ENCODE measurements around the gene HSPBP1. TPM values are rescaled to one million over a fixed set of nuclear protein-coding genes. Genes with fewer than 3 reads are reported as not detected.

HSPBP1 gene
- total and polyA plus RNA-seq, 9 of the 15 experiments (the other 6 are each of a cell fraction or from before 2014, with no cell fraction given) = 0.83 to 81.3 (median 21.8) TPM

DNA sequence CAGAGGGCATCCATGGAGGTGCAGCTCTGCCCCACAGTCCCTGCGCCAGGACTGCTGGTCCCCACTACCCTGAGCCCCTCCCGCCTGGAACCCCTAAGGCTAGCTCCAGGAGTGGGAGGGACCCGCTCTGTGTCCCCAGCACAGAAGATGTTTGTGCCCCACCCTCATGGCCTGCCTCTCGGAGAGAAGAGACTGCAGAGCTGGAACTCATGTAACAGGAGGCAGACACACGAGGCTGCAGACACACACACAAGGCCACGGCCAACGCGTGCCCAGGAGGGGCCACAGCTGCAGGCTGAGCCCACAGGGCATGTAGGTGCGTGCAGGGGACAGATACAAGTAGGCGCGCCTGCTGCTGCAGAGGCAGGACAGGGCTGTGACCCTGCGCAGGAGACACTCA lies 40.9 kb downstream of the HSPBP1 start:
- FAIRE-seq = no peak
- no peaks in the 10 kb centered on the region for H3K9me3 ChIP-seq (replicated peaks; ENCODE audit: control insufficient read depth, insufficient read depth, low read depth, low read length)
- H3K27me3 ChIP-seq (ENCODE audit: control insufficient read depth in 2 of 2, insufficient read depth in 2 of 2, low read length in 2 of 2) = no peaks in the 10 kb centered on the region
- no peaks in the 10 kb centered on the region for H3K79me2 ChIP-seq (ENCODE audit: control insufficient read depth, insufficient read depth, low read length)
- TF ChIP-seq RBFOX2 (IDR thresholded peaks at IDR 0.05; ENCODE audit: low read depth, low read length) (peak; percentile 18; the same call in 1 of the 2 replicates), ATF1 (CRISPR knock-in tag; IDR thresholded peaks at IDR 0.05) (no peak), ATF1 (tag; IDR thresholded peaks at IDR 0.05) (no peak), POLR2G (IDR thresholded peaks at IDR 0.05; ENCODE audit: low read depth, low read length) (peak; percentile 36; the same call in 1 of the 2 replicates)
- no peak overlapping the region for H2AFZ ChIP-seq (ENCODE audit: low read depth, low read length)
- no TSS peak for BruUV-seq (replicated peaks)
- H4K20me1 ChIP-seq (replicated peaks; ENCODE audit: control insufficient read depth, insufficient read depth, low read length) = no peaks in the 10 kb centered on the region
- no peak overlapping the region for H3K4me3 ChIP-seq
- intact Hi-C loops (cut with micrococcal nuclease) (no loop called here), in situ Hi-C loops (cut with MboI) (no loop called here)
- no peak overlapping the region for H3K27ac ChIP-seq (ENCODE audit: extremely low read depth, low read depth, low read length)
- H3K9me1 ChIP-seq (ENCODE audit: control insufficient read depth, insufficient read depth, low read length) = no peaks in the 10 kb centered on the region
- H3K9ac ChIP-seq (ENCODE audit: insufficient read depth in 1 of 2, low read depth in 2 of 2, low read length in 2 of 2) = no peak overlapping the region
- CTCF ChIA-PET (ENCODE audit: low intra/inter-chr PET ratio) = no interaction called here
- no peak for DNase-seq (ENCODE audit: extremely low read depth in 1 of 4, low spot score in 3 of 4)
- POLR2A ChIA-PET = interaction anchor here (1.1 to 2.4 kb wide), 4 partner anchors 9 to 18 kb away, joined by 3 to 7 read pairs (median 4); no protein-coding TSS in a partner anchor
- ATAC-seq = no peak
- WGBS (ENCODE audit: insufficient coverage, low coverage, missing lambda C conversion rate) = 98% methylated on average over 11 of the region's 12 CpGs
- H3K4me1 ChIP-seq (replicated peaks in 1 of 2; ENCODE audit: control insufficient read depth in 2 of 2, insufficient read depth in 2 of 2, low read length in 2 of 2) = peaks cover 0 to 4% of the 10 kb centered on the region in 2 experiments; a peak in 2 of 5 replicates
- no peak overlapping the region for H3K4me2 ChIP-seq (ENCODE audit: insufficient read depth, low read length)
- peaks cover 92% of the 10 kb centered on the region for H3K36me3 ChIP-seq (ENCODE audit: control insufficient read depth, insufficient read depth, low read length)

GRCh38 chr19:55238030-55238429 lies 41.9 kb downstream of the HSPBP1 start:
- 95% methylated on average over 8 of the region's 8 CpGs for WGBS (ENCODE audit: insufficient coverage, low coverage, missing lambda C conversion rate)
- CTCF ChIA-PET (ENCODE audit: low intra/inter-chr PET ratio) = no interaction called here

More at GRCh38 chr19:55238030-55238429, 41.9 kb downstream of the HSPBP1 start:
- FAIRE-seq (no peak), DNase-seq (ENCODE audit: extremely low read depth in 1 of 4, low spot score in 3 of 4) (no peak), ATAC-seq (no peak)
- Histone ChIP-seq H3K4me1 (replicated peaks in 1 of 2; ENCODE audit: control insufficient read depth in 2 of 2, insufficient read depth in 2 of 2, low read length in 2 of 2) (peaks cover 0 to 4% of the 10 kb centered on the region in 2 experiments; a peak in 2 of 5 replicates), H3K4me2 (ENCODE audit: insufficient read depth, low read length) (no peak overlapping the region), H4K20me1 (replicated peaks; ENCODE audit: control insufficient read depth, insufficient read depth, low read length) (no peaks in the 10 kb centered on the region), H3K79me2 (ENCODE audit: control insufficient read depth, insufficient read depth, low read length) (no peaks in the 10 kb centered on the region), H3K9me3 (replicated peaks; ENCODE audit: control insufficient read depth, insufficient read depth, low read depth, low read length) (no peaks in the 10 kb centered on the region), H3K4me3 (no peak overlapping the region), H3K9ac (ENCODE audit: insufficient read depth in 1 of 2, low read depth in 2 of 2, low read length in 2 of 2) (no peak overlapping the region), H3K27me3 (ENCODE audit: control insufficient read depth in 2 of 2, insufficient read depth in 2 of 2, low read length in 2 of 2) (no peaks in the 10 kb centered on the region), H3K9me1 (ENCODE audit: control insufficient read depth, insufficient read depth, low read length) (no peaks in the 10 kb centered on the region), H3K36me3 (ENCODE audit: control insufficient read depth, insufficient read depth, low read length) (peaks cover 93% of the 10 kb centered on the region), H2AFZ (ENCODE audit: low read depth, low read length) (no peak overlapping the region), H3K27ac (ENCODE audit: extremely low read depth, low read depth, low read length) (no peak overlapping the region)
- in situ Hi-C loops (cut with MboI) = no loop called here
- no TSS peak for BruUV-seq (replicated peaks)
- no peak for TF ChIP-seq KDM4B (IDR thresholded peaks at IDR 0.05; ENCODE audit: borderline replicate concordance in 2 of 2, low read depth in 1 of 2)
- intact Hi-C loops (cut with micrococcal nuclease) = no loop called here
- POLR2A ChIA-PET = interaction anchor here (1.1 to 2.1 kb wide), 4 partner anchors 10 to 21 kb away, joined by 3 to 7 read pairs (median 3); partner anchors contain the start of gene PPP6R1
